Hepatocyte (in vitro differentiated cells): Measurements from ENCODE around the gene RCAN2. TPM values are rescaled to one million over a fixed set of nuclear protein-coding genes. Genes with fewer than 3 reads are reported as not detected.

Experiments
- DNase-seq: peaks from one replicate; pipeline ENCODE4 v3.0.0-alpha.2; 2016; ENCODE audit warnings: low spot score
- H2AFZ ChIP-seq: fragments of 200-600 bp; sonication (generic); 2 replicates; pipeline ENCODE4 v1.6.0; 2016; ENCODE audit warnings: antibody characterized with exemption, mild to moderate bottlenecking
- H3K27ac ChIP-seq: fragments of 200-600 bp; sonication (generic); 2 replicates; pipeline ENCODE4 v1.5.1; 2016; ENCODE audit warnings: mild to moderate bottlenecking
- H3K27me3 ChIP-seq: fragments of 200-600 bp; sonication (generic); 2 replicates; pipeline ENCODE4 v1.6.1; 2016
- H3K36me3 ChIP-seq: fragments of 200-600 bp; sonication (generic); replicated peaks from 2 replicates; pipeline ENCODE4 v1.5.1; 2016; ENCODE audit warnings: low read depth; ENCODE audit not compliant: insufficient read depth
- H3K4me1 ChIP-seq: fragments of 200-600 bp; sonication (generic); 2 replicates; pipeline ENCODE4 v1.5.1; 2016; ENCODE audit warnings: mild to moderate bottlenecking, moderate library complexity; ENCODE audit not compliant: insufficient read depth
- H3K4me2 ChIP-seq: fragments of 200-600 bp; sonication (generic); 2 replicates; pipeline ENCODE4 v1.6.0; 2016
- H3K4me3 ChIP-seq: fragments of 200-600 bp; sonication (generic); 2 replicates; pipeline ENCODE4 v1.5.1; 2016; ENCODE audit warnings: mild to moderate bottlenecking
- H3K79me2 ChIP-seq: fragments of 200-600 bp; sonication (generic); 2 replicates; pipeline ENCODE4 v1.6.0; 2017; ENCODE audit warnings: mild to moderate bottlenecking
- H3K9me2 ChIP-seq: fragments of 200-600 bp; sonication (generic); replicated peaks from 2 replicates; pipeline ENCODE4 v1.6.0; 2017; ENCODE audit warnings: mild to moderate bottlenecking; ENCODE audit not compliant: insufficient read depth
- H3K9me3 ChIP-seq: fragments of 200-600 bp; sonication (generic); 2 replicates; pipeline ENCODE4 v1.5.1; 2016; ENCODE audit warnings: low read depth, mild to moderate bottlenecking
- H4K20me1 ChIP-seq: fragments of 200-600 bp; sonication (generic); 2 replicates; pipeline ENCODE4 v1.6.0; 2016; ENCODE audit warnings: mild to moderate bottlenecking; ENCODE audit not compliant: insufficient read depth, poor library complexity, severe bottlenecking
- CTCF ChIP-seq: fragments of 200-600 bp; sonication (generic); IDR thresholded peaks from 2 replicates; pipeline ENCODE4 v1.5.1; 2016; ENCODE audit warnings: antibody characterized with exemption, mild to moderate bottlenecking; ENCODE audit not compliant: poor library complexity
- EZH2 ChIP-seq: fragments of 200-600 bp; sonication (generic); IDR thresholded peaks from 2 replicates; pipeline ENCODE4 v1.6.1; 2016; ENCODE audit warnings: antibody characterized with exemption, mild to moderate bottlenecking, borderline replicate concordance
- EZH2phosphoT487 ChIP-seq: fragments of 200-600 bp; sonication (generic); IDR thresholded peaks from one replicate; pipeline ENCODE4 v1.6.1; 2018; ENCODE audit warnings: antibody characterized with exemption, mild to moderate bottlenecking, low read depth, moderate library complexity; ENCODE audit not compliant: unreplicated experiment, severe bottlenecking
- WGBS: methylation state at CpG from one replicate; pipeline ENCODE4 v1.1.6; 2016; ENCODE audit warnings: low lambda C conversion rate; ENCODE audit errors: missing lambda C conversion rate; 5-methylcytosine and 5-hydroxymethylcytosine counted together
- polyA plus RNA-seq: library from polyadenylated mRNA; unstranded; fragments of >200 nt; fragmentation: Nextera tagmentation; extraction: Ambion mirVana; gene quantifications from 2 replicates; pipeline ENCODE4 v1.2.1, GENCODE V29; 2016
- total RNA-seq: library from RNA; depleted of rRNA; stranded (reverse); fragments of >200 nt; gene quantifications from 2 replicates; pipeline ENCODE4 v1.2.3, GENCODE V29; 2014

The RCAN2 gene
- total and polyA plus RNA-seq, 2 experiments from 2014 or later: 5.0 to 6.6 TPM

GRCh38 chr6:46393940-46394337 lies 97.3 kb downstream of the RCAN2 start:
- H3K9me3 ChIP-seq: no peaks in the 10 kb centered on the region
- H3K9me2 ChIP-seq: no peaks in the 10 kb centered on the region
- H3K79me2 ChIP-seq: no peaks in the 10 kb centered on the region
- no peaks in the 10 kb centered on the region for H3K36me3 ChIP-seq
- H3K27ac ChIP-seq: no peak overlapping the region
- no peak overlapping the region for H3K4me3 ChIP-seq
- H3K4me1 ChIP-seq: no peaks in the 10 kb centered on the region
- H3K27me3 ChIP-seq: no peaks in the 10 kb centered on the region
- H3K4me2 ChIP-seq: no peak overlapping the region
- 89% methylated on average over 5 of the region's 5 CpGs for WGBS
- DNase-seq: no peak
- H4K20me1 ChIP-seq: no peaks in the 10 kb centered on the region
- TF ChIP-seq EZH2 (no peak), CTCF (no peak), EZH2phosphoT487 (no peak)
- H2AFZ ChIP-seq: no peak overlapping the region

- no peaks in the 10 kb centered on the region for H3K79me2 ChIP-seq
- DNase-seq: no peak
- H3K27ac ChIP-seq: no peak overlapping the region
- H2AFZ ChIP-seq: no peak overlapping the region
- H3K4me3 ChIP-seq: no peak overlapping the region
- H4K20me1 ChIP-seq: no peaks in the 10 kb centered on the region
- no peaks in the 10 kb centered on the region for H3K36me3 ChIP-seq
- H3K4me1 ChIP-seq: no peaks in the 10 kb centered on the region
- no peak for TF ChIP-seq EZH2phosphoT487
- no peak for TF ChIP-seq CTCF
- TF ChIP-seq EZH2: no peak
- no peaks in the 10 kb centered on the region for H3K27me3 ChIP-seq
- no peaks in the 10 kb centered on the region for H3K9me2 ChIP-seq
- 76% methylated on average over 2 of the region's 2 CpGs for WGBS
- no peak overlapping the region for H3K4me2 ChIP-seq
- H3K9me3 ChIP-seq: no peaks in the 10 kb centered on the region
These were observed 97.9 kb downstream of the RCAN2 start for GRCh38 chr6:46393161-46393939.

- H3K27ac ChIP-seq: no peak overlapping the region
- H3K9me2 ChIP-seq: no peaks in the 10 kb centered on the region
- H2AFZ ChIP-seq: no peak overlapping the region
- no peak overlapping the region for H3K4me3 ChIP-seq
- no peak overlapping the region for H3K4me2 ChIP-seq
- H3K9me3 ChIP-seq: no peaks in the 10 kb centered on the region
- TF ChIP-seq EZH2: no peak
- TF ChIP-seq EZH2phosphoT487: no peak
- no peak for TF ChIP-seq CTCF
- DNase-seq: no peak
- no peaks in the 10 kb centered on the region for H3K79me2 ChIP-seq
- no peaks in the 10 kb centered on the region for H3K36me3 ChIP-seq
- H4K20me1 ChIP-seq: no peaks in the 10 kb centered on the region
- no peaks in the 10 kb centered on the region for H3K4me1 ChIP-seq
- H3K27me3 ChIP-seq: no peaks in the 10 kb centered on the region
- WGBS: 89% methylated on average over 1 of the region's 1 CpG
These were observed 99.0 kb downstream of the RCAN2 start for GRCh38 chr6:46392294-46392693.
